HG03025 (cell line): ENCODE measurements around the gene ZNF747.
"Not testable (repeated sequence)": the region's sequence is repeated elsewhere in the genome, so short reads cannot be mapped to it uniquely, and the experiment has no call there.

Experiments used
- ATAC-seq: cut with Tn5 transposase; IDR thresholded peaks from one replicate; pipeline ENCODE4 v1.9.1; 2021; ENCODE audit warnings: mild to moderate bottlenecking, moderate library complexity; ENCODE audit not compliant: unreplicated experiment, low FRiP score

Gene ZNF747

GRCh38 chr16:30557957-30558788 is 23.5 kb upstream of the ZNF747 start, which contains the start of gene ZNF764:
Gene ZNF764, minus strand, starts transcription at chr16:30558374. Its CDS starts 192 bp downstream, at chr16:30558182.
- peak; percentile 85 for ATAC-seq

GRCh38 chr16:30557707-30557956 is 23.0 kb upstream of the ZNF747 start:
- ATAC-seq = peak; percentile 2

GRCh38 chr16:30556125-30556473 is 21.4 kb upstream of the ZNF747 start:
- ATAC-seq = no peak

GRCh38 chr16:30555315-30556124 is 20.9 kb upstream of the ZNF747 start:
- no peak for ATAC-seq

- no peak for ATAC-seq
Observed at GRCh38 chr16:30554557-30555314, 20.1 kb upstream of the ZNF747 start.

- ATAC-seq = no peak
Observed at GRCh38 chr16:30553393-30553899, 18.8 kb upstream of the ZNF747 start.

- no peak for ATAC-seq
Observed at GRCh38 chr16:30552956-30553355, 18.3 kb upstream of the ZNF747 start.

- no peak for ATAC-seq
Observed at GRCh38 chr16:30551781-30552180, 17.1 kb upstream of the ZNF747 start.

- no peak for ATAC-seq
Observed at GRCh38 chr16:30548416-30549253, 14.0 kb upstream of the ZNF747 start.

- ATAC-seq = no peak
Observed at GRCh38 chr16:30546115-30546514, 11.5 kb upstream of the ZNF747 start.

GRCh38 chr16:30543067-30543466 is 8.4 kb upstream of the ZNF747 start:
- ATAC-seq = no peak

GRCh38 chr16:30541502-30542329 is 7.1 kb upstream of the ZNF747 start:
- no peak for ATAC-seq

GRCh38 chr16:30540916-30541464 is 6.3 kb upstream of the ZNF747 start:
- ATAC-seq = not testable (repeated sequence)

- not testable (repeated sequence) for ATAC-seq
Observed at GRCh38 chr16:30539986-30540526, 5.4 kb upstream of the ZNF747 start.

GRCh38 chr16:30539000-30539964 is 4.6 kb upstream of the ZNF747 start:
- no peak for ATAC-seq

- not testable (repeated sequence) for ATAC-seq
Observed at GRCh38 chr16:30536391-30537024, 1.9 kb upstream of the ZNF747 start.

GRCh38 chr16:30535777-30536190 is 1.1 kb upstream of the ZNF747 start:
- no peak for ATAC-seq
